Spinal cord (tissue), 10 donors: Measurements from ENCODE around the gene NOX5. TPM values are rescaled to one million over a fixed set of nuclear protein-coding genes. Genes with fewer than 3 reads are reported as not detected.

Experiments used
- DNase-seq, 6 donors: peaks; one replicate each; pipeline versions ENCODE4 v3.0.0 to v3.0.0-alpha.2; 2013 to 2015; ENCODE audit warnings: low spot score in 6 of 6, low read depth in 4 of 6
- H3K27ac ChIP-seq: one replicate; pipeline ENCODE4 v1.5.1; 2013; ENCODE audit warnings: low read depth, low read length, control low read depth
- H3K27me3 ChIP-seq: one replicate; pipeline ENCODE4 v1.6.1; 2013; ENCODE audit warnings: low read length; ENCODE audit not compliant: control insufficient read depth, insufficient read depth
- H3K36me3 ChIP-seq: one replicate; pipeline ENCODE4 v1.6.1; 2013; ENCODE audit warnings: low read length; ENCODE audit not compliant: control insufficient read depth, insufficient read depth
- H3K4me1 ChIP-seq: one replicate; pipeline ENCODE4 v1.6.1; 2013; ENCODE audit warnings: low read length; ENCODE audit not compliant: control insufficient read depth, insufficient read depth
- H3K4me3 ChIP-seq: one replicate; pipeline ENCODE4 v1.5.1; 2013; ENCODE audit warnings: low read depth, low read length, control low read depth
- H3K9me3 ChIP-seq: one replicate; pipeline ENCODE4 v1.6.1; 2013; ENCODE audit warnings: low read length; ENCODE audit not compliant: control insufficient read depth, insufficient read depth
- WGBS: methylation state at CpG from one replicate; pipeline ENCODE4 v1.1.5; 2013; ENCODE audit warnings: missing lambda C conversion rate; ENCODE audit not compliant: insufficient coverage; 5-methylcytosine and 5-hydroxymethylcytosine counted together
- polyA plus RNA-seq, 2 donors: library from polyadenylated mRNA; unstranded; fragments of 120-200 nt; gene quantifications; one replicate each; pipeline ENCODE4 v1.2.1, GENCODE V29; 2013; ENCODE audit not compliant: insufficient read length in 2 of 2
- total RNA-seq, 2 donors: library from RNA; depleted of rRNA in 1 of 2; stranded (reverse); fragments of 120-200 nt in 1 of 2; fragments of >200 nt in 1 of 2; gene quantifications; one replicate each; pipeline versions ENCODE4 v1.2.3 to v1.2.4, GENCODE V29; 2013 to 2014
- donor health status: healthy.

Gene NOX5
- total and polyA plus RNA-seq, 4 donors, result 0.20 to 0.81 (median 0.22) TPM

GRCh38 chr15:68999091-68999490, 15.4 kb upstream of the NOX5 start:
- Histone ChIP-seq H3K36me3 (no peaks in the 10 kb centered on the region), H3K27ac (no peak overlapping the region), H3K27me3 (no peaks in the 10 kb centered on the region), H3K4me3 (no peak overlapping the region), H3K4me1 (no peaks in the 10 kb centered on the region), H3K9me3 (no peaks in the 10 kb centered on the region)
- WGBS, result 87% methylated on average over 4 of the region's 6 CpGs
- DNase-seq, result no peak

DNA sequence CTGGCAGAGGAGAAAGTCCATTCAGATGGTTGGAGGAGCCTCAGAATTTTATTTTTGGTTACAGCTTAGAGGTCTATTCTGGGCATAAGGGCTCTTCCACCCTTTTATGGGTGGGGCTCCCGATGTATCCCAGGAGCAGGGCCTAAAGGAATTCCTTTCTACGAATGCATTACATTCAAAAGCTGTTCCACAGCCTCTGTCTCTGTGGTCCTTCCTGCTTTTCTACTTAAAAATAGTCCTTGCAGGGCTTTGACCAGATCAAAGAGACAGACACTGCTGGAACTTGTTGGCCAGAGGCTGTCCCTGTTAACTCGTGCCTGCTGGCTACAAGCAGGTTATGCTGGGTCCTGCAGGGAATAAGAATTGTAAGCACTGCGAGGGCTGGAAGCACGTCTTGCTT, 14.4 kb upstream of the NOX5 start:
- Histone ChIP-seq H3K4me3 (no peak overlapping the region), H3K27me3 (no peaks in the 10 kb centered on the region), H3K4me1 (no peaks in the 10 kb centered on the region), H3K36me3 (no peaks in the 10 kb centered on the region), H3K9me3 (no peaks in the 10 kb centered on the region), H3K27ac (no peak overlapping the region)
- 31% methylated on average over 3 of the region's 5 CpGs for WGBS
- DNase-seq, result peak in 1 of 6 donors; percentile 16

GRCh38 chr15:69000725-69001503, 13.6 kb upstream of the NOX5 start:
- Histone ChIP-seq H3K4me3 (no peak overlapping the region), H3K27ac (no peak overlapping the region), H3K36me3 (no peaks in the 10 kb centered on the region), H3K9me3 (no peaks in the 10 kb centered on the region), H3K27me3 (no peaks in the 10 kb centered on the region), H3K4me1 (no peaks in the 10 kb centered on the region)
- WGBS, result 76% methylated on average over 3 of the region's 4 CpGs
- DNase-seq, result no peak

- Histone ChIP-seq H3K27ac (no peak overlapping the region), H3K27me3 (no peaks in the 10 kb centered on the region), H3K9me3 (peaks cover 2% of the 10 kb centered on the region), H3K4me3 (no peak overlapping the region), H3K36me3 (no peaks in the 10 kb centered on the region), H3K4me1 (no peaks in the 10 kb centered on the region)
- 100% methylated on average over 1 of the region's 4 CpGs for WGBS
- no peak for DNase-seq
Measured at GRCh38 chr15:69002783-69003182, 11.7 kb upstream of the NOX5 start.

DNA sequence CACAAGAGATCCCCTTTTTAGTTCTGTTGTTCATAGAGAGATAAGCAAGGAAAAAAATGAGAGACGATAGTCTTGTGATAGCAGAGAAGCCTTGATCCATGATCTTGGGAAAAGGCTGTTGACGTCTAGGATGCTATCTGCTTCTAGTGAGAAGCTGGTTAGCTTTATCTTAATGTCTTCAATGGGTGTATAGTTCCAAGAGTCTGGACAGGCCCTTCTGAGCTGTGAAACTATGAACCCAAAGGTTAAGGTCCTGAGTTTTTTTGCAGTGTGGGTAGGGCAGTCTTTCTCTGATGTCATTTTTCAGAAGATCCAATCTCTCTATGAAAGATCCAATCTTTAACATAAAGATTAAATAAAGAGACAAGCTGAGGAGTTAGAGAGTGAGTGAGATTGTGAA, 10.5 kb upstream of the NOX5 start:
- Histone ChIP-seq H3K4me3 (no peak overlapping the region), H3K9me3 (peaks cover 3% of the 10 kb centered on the region), H3K36me3 (no peaks in the 10 kb centered on the region), H3K4me1 (no peaks in the 10 kb centered on the region), H3K27ac (no peak overlapping the region), H3K27me3 (no peaks in the 10 kb centered on the region)
- WGBS, result 71% methylated on average over 1 of the region's 2 CpGs
- no peak for DNase-seq

DNA sequence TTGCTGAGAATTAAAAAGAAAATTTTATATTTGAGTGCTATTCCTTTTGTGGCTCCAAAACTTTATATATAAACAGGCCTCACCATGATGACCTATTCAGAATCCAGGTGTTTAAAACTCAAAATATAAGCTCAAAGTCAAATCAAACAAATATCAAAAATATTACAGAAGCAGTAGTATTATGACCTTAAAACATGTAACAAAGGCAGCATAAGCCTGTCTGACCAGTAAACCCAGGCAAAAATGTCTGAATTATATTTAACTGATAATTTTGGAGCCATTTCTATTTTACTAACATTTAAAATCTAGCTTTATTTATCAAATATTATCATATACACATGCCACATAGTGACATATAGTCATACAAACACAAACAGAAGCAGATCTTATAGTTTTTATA, 6.4 kb upstream of the NOX5 start:
- H3K4me1 ChIP-seq, result no peaks in the 10 kb centered on the region
- H3K27me3 ChIP-seq, result no peaks in the 10 kb centered on the region
- DNase-seq, result no peak
- no peak overlapping the region for H3K27ac ChIP-seq
- peaks cover 3% of the 10 kb centered on the region for H3K9me3 ChIP-seq
- H3K4me3 ChIP-seq, result no peak overlapping the region
- no peaks in the 10 kb centered on the region for H3K36me3 ChIP-seq

- Histone ChIP-seq H3K9me3 (peaks cover 3% of the 10 kb centered on the region), H3K27ac (no peak overlapping the region), H3K4me1 (no peaks in the 10 kb centered on the region), H3K4me3 (no peak overlapping the region), H3K36me3 (no peaks in the 10 kb centered on the region), H3K27me3 (no peaks in the 10 kb centered on the region)
- no peak for DNase-seq
- 90% methylated on average over 4 of the region's 5 CpGs for WGBS
Measured at GRCh38 chr15:69009341-69009740, 5.2 kb upstream of the NOX5 start.

DNA sequence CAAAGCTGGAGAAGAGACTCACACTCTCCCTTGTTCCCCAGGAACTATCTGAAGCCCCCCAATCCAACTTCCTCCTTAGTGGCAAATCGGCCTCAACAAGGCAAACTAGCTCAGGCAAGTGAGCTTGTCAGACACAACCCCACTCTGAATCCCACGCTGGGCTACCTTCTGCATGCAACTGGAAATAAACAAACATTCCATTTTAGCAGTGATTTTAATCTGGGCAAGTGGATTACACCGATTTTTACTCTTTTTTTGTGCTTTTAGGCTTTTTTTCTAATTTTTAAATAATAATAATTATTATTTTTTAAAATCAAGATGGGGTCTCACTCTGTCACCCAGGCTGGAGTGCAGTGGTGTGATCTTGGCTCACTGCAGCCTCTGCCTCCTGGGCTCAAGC, 2.9 kb upstream of the NOX5 start:
- H3K9me3 ChIP-seq, result peaks cover 3% of the 10 kb centered on the region
- H3K4me1 ChIP-seq, result no peaks in the 10 kb centered on the region
- H3K27ac ChIP-seq, result no peak overlapping the region
- H3K36me3 ChIP-seq, result no peaks in the 10 kb centered on the region
- H3K4me3 ChIP-seq, result no peak overlapping the region
- H3K27me3 ChIP-seq, result no peaks in the 10 kb centered on the region
- no peak for DNase-seq
- 80% methylated on average over 1 of the region's 3 CpGs for WGBS

DNA sequence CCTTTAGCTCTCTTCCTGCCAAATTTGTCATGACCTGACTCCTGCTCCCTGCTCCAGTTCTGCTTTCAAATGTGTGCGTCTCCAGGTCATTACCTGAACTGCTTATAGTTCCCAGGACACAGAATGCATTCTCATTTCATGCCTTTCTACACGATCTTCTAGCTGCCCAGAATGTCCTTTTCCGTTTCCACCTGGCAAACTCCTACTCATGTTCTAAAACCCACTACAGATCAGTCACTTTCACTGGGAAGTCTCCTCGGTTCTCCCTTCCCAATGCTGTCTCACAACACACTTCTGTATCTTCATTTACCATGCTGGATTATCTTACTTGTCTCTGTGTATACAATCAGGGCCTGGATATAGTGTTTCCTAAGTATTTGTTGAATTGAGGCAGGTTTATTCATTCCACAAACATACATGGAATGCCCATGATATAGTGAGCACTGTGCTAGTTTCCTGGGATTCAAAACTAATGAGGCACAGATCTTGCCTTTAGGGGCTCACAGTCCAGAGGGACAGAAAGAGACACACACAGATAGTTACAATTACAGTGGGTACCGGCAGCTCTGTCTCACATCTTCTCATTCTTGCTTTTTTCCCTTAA, 1.6 kb upstream of the NOX5 start:
- no peak overlapping the region for H3K27ac ChIP-seq
- H3K9me3 ChIP-seq, result peaks cover 1% of the 10 kb centered on the region
- no peak overlapping the region for H3K4me3 ChIP-seq
- H3K27me3 ChIP-seq, result no peaks in the 10 kb centered on the region
- WGBS, result 87% methylated on average over 3 of the region's 5 CpGs
- H3K4me1 ChIP-seq, result no peaks in the 10 kb centered on the region
- no peak for DNase-seq
- no peaks in the 10 kb centered on the region for H3K36me3 ChIP-seq

DNA sequence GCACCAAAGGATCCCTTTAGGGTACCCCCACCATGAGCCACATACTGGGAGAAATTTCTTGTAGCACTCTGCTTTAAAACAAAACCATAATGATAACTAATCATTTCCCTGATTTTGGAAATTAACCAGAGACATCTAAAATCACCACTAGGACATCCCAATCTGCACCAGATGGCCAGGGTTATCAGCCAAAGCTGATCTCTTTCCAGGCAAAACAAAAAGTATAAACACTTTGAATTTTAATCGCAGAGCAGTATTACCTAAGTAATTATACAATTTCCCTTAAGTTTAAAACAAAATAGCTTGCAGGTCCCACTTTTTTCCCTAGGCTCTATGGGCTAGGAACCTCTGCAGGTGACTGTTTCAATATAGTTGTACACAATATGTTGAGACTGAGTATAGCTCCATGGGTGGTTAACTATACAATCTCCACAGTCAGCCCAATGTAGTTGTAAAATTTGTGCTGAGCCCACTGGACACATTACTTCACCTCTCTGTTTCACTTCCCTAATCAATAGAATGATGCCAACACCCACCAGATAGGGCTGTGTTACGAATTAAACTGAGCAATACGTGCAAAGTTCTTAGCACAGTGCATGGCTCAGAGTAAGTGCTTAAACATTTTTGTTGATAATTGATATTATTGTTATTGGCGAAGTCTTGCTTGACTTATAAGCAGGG, 629 bp upstream of the NOX5 start:
- no peaks in the 10 kb centered on the region for H3K4me1 ChIP-seq
- DNase-seq, result no peak
- no peak overlapping the region for H3K27ac ChIP-seq
- no CpG with 5 or more reads among the region's 4 CpGs for WGBS
- no peak overlapping the region for H3K4me3 ChIP-seq
- H3K9me3 ChIP-seq, result no peaks in the 10 kb centered on the region
- no peaks in the 10 kb centered on the region for H3K27me3 ChIP-seq
- no peaks in the 10 kb centered on the region for H3K36me3 ChIP-seq
